GM10248 (cell line): Measurements from ENCODE around the gene CPNE5.

ENCODE experiments used
- CTCF ChIA-PET: fragments of 300-600 bp; sonication (Branson Sonifier 250); formaldehyde crosslinking; extraction: SDS; loops from one replicate; lab custom pipeline; 2021; ENCODE audit warnings: antibody characterized with exemption; lab: Yijun Ruan, JAX
- POLR2A ChIA-PET: fragments of 350-650 bp; sonication (Branson Sonifier 250); formaldehyde crosslinking; extraction: SDS; loops from one replicate; lab custom pipeline; 2020; ENCODE audit warnings: antibody characterized with exemption; lab: Yijun Ruan, JAX
- DNase-seq: peaks from one replicate; pipeline ENCODE4 v3.0.0; 2012; ENCODE audit errors: extremely low spot score
- TF ChIP-seq, protein P1 (sequence below): IDR thresholded peaks from 2 replicates; pipeline ENCODE4 v1.5.1; 2012; ENCODE audit warnings: mild to moderate bottlenecking, low read depth; ENCODE audit errors: extremely low read depth, missing control alignments, control extremely low read depth

CPNE5 gene

DNA sequence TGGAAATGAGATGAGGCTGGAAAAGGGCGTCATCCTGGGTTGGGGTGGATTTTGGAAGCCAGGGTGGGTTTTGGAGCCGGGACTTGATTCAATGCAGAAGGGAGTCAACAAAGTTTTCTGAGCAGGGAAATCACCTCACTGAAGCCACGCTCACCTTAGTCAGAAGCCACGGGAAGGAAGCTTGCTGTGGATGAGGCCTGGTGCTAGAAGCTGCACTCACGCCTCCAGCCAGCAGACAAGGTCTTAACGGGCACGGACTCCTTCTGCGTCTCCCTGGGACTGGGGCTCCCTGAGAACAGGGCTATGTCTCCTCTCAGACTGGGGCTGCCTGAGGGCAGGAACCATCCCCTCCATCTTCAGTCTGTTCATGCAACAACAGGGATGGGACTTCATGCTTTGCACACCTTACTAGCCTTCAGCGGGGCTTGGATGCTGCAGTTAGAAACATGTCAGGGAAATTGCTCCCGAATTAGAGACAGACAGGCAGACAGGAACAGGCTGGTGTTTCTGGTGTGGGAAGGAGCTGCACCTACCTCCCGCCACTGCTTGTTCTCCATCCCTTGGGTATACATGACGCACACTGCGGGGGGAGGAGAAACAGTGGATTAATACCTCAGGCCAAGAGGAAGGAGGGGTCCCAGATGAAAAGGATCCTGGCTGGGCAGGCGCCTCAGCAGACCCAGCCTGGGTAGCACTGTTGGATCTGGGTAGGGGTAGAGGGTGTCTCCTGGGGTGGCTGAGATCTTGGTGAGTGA is 17.5 kb downstream of the CPNE5 start:
- CTCF ChIA-PET, result no interaction called here
- DNase-seq, result no peak
- POLR2A ChIA-PET, result no interaction called here
- TF ChIP-seq, protein P1, sequence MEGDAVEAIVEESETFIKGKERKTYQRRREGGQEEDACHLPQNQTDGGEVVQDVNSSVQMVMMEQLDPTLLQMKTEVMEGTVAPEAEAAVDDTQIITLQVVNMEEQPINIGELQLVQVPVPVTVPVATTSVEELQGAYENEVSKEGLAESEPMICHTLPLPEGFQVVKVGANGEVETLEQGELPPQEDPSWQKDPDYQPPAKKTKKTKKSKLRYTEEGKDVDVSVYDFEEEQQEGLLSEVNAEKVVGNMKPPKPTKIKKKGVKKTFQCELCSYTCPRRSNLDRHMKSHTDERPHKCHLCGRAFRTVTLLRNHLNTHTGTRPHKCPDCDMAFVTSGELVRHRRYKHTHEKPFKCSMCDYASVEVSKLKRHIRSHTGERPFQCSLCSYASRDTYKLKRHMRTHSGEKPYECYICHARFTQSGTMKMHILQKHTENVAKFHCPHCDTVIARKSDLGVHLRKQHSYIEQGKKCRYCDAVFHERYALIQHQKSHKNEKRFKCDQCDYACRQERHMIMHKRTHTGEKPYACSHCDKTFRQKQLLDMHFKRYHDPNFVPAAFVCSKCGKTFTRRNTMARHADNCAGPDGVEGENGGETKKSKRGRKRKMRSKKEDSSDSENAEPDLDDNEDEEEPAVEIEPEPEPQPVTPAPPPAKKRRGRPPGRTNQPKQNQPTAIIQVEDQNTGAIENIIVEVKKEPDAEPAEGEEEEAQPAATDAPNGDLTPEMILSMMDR, result no peak

DNA sequence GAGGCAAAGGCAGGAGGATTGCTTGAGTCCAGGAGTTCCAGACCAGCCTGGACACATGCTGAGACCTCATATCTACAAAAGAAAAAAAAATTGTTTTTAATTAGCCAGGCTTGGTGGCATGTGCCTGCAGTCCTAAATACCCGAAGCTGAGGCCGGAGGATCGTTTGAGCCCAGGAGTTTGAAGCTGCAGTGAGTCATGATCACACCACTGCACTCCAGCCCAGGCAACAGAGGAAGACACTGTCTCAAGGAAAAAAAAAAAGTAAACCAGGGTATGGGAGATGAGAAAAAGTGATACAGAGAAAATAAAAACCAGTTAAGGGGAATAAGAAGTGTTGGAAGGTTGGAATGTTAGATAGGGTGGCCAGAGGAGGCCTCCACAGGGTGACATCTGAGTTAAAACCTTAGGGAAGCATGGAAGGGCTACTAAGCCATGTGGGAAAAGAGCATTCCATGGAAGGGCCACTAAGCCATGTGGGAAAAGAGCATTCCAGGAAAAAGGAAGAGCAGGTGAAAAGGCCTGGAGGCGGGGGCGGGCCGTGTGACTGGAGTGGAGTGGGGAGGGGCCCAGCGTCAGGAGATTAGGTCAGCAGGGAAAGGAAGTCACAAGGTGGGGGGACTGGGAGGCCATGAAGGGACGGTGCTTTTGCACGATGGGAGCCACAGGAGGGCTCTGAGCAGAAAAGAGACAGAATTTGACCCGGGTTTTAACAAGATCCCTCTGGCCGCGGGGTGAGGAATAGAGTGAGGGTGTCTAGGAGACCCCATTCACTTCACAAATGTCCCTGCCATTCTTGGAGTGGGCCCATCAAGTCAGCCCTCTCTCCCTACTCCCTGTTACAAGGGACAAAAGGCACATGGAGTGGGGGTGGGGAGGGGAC is 18.3 kb downstream of the CPNE5 start:
- DNase-seq, result no peak
- TF ChIP-seq, protein P1, result no peak
- CTCF ChIA-PET, result interaction anchor here (1.0 kb wide), 1 partner anchor 54 kb away, joined by 3 read pairs; no protein-coding TSS in a partner anchor
- POLR2A ChIA-PET, result no interaction called here

DNA sequence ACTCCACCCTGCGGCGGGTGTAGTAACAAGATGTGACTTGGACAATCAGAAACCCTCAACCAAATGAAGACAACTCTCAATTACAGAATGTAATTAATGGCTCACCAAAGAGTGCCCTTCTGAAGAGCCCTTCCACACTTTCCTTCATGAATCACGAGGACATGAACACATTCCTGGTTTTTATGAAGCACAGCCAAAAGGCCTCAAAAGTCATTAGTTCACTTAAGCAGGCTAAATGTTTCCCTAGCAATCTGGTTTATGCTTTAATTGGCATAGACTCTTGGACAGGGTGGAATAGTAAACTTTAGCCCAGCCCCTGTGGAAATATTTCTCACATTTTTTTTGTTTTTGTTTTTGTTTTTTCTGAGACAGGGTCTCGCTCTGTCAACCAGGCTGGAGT is 20.5 kb downstream of the CPNE5 start:
- POLR2A ChIA-PET, result no interaction called here
- no peak for DNase-seq
- CTCF ChIA-PET, result no interaction called here
- TF ChIP-seq, protein P1, result no peak

DNA sequence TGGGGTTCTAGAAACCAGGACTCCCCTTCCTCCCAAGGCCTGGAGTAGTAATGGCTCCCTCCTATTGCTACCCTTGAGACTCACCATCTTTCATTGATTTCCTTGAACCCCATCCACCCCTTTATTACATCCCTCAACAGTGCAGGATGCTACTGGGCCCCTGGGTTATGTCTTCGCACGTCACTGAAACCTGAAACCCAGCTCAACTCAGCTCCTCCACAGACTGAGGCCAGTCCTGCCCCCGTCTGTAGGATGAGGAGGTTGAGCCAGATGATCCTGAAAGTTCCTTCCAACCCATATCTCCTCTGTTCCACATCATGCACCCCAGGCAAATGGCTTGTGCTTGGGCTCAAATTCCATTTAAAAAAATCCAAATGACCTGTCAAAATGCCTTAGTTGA is 21.4 kb downstream of the CPNE5 start:
- DNase-seq, result no peak
- TF ChIP-seq, protein P1, result no peak
- ChIA-PET POLR2A (no interaction called here), CTCF (no interaction called here)

DNA sequence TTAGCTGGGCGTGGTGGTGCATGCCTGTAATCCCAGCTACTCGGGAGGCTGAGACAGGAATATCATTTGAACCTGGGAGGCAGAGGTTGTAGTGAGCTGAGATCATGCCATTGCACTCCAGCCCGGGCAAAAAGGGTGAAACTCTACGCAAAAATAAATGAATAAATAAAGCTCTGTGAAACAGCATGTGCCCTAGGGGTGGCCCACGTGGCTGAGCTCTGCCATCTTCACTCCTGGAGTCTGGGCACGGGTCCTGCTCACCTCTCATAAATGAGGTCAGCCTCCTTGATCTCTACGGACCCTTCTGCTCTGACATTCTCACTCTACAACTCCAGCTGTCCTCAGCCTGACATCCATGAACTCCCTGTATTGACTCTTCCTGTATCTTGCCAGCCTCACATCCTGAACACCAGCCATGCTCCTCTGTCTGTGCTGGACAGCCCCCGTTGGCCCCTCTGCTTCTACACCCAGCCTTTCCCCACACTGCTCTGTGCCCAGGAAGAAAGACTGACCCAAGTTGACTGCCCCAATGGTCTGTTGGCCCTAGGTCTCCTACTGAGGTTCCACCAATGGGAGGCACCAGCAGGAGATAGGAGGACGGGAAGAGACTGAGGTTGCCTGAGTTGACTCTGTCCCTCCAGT is 21.9 kb downstream of the CPNE5 start:
- TF ChIP-seq, protein P1, result no peak
- CTCF ChIA-PET, result interaction anchor here (1.0 to 1.6 kb wide), 2 partner anchors 15 to 19 kb away, joined by 3 to 4 read pairs; no protein-coding TSS in a partner anchor
- no peak for DNase-seq
- POLR2A ChIA-PET, result no interaction called here
